Prostate gland (tissue), 2 donors: ENCODE measurements around the gene PRRC2C. TPM values are rescaled to one million over a fixed set of nuclear protein-coding genes. Genes with fewer than 3 reads are reported as not detected.

ENCODE experiments used
- DNase-seq: peaks from one replicate; pipeline ENCODE4 v3.0.0-alpha.2; 2019; ENCODE audit warnings: low spot score
- H3K27ac ChIP-seq, 2 donors: fragments of 200-600 bp; sonication (generic); 2 replicates each; pipeline ENCODE4 v1.5.1; 2017 to 2019
- H3K27me3 ChIP-seq: fragments of 200-600 bp; sonication (generic); replicated peaks from 2 replicates; pipeline ENCODE4 v1.5.1; 2019; ENCODE audit not compliant: insufficient read depth
- H3K36me3 ChIP-seq, 2 donors: fragments of 200-600 bp; sonication (generic); 1 replicate in 1 of 2; 2 replicates in 1 of 2; pipeline versions ENCODE4 v1.5.1 to v1.8.1; 2017 to 2019
- H3K4me1 ChIP-seq: fragments of 200-600 bp; sonication (generic); replicated peaks from 2 replicates; pipeline ENCODE4 v1.5.1; 2019
- H3K4me3 ChIP-seq, 2 donors: fragments of 200-600 bp; sonication (generic); 2 replicates each; pipeline ENCODE4 v1.5.1; 2017 to 2019
- H3K9me3 ChIP-seq: fragments of 200-600 bp; sonication (generic); 2 replicates; pipeline ENCODE4 v1.5.1; 2017
- CTCF ChIP-seq, 4 experiments: fragments of 200-600 bp in 2 of 4; fragments of 450-650 bp in 2 of 4; sonication (generic) in 2 of 4; IDR thresholded peaks; 1 replicate in 3 of 4; 2 replicates in 1 of 4; pipeline ENCODE4 v1.5.1; 2016 to 2019; ENCODE audit warnings: antibody characterized with exemption in 4 of 4, mild to moderate bottlenecking in 2 of 4, moderate library complexity in 2 of 4
- POLR2A ChIP-seq: fragments of 450-650 bp; IDR thresholded peaks from one replicate; pipeline ENCODE4 v1.6.1; 2016; ENCODE audit warnings: antibody characterized with exemption, mild to moderate bottlenecking
- POLR2AphosphoS5 ChIP-seq: sonication (generic); formaldehyde crosslinking; IDR thresholded peaks from one replicate; pipeline ENCODE4 v1.6.1; 2017; ENCODE audit warnings: antibody characterized with exemption
- WGBS: methylation state at CpG from one replicate; pipeline ENCODE4 v1.1.5; 2018; 5-methylcytosine and 5-hydroxymethylcytosine counted together
- intact Hi-C: fragments of 100-400 bp; cut with DNase I; formaldehyde crosslinking; loops from one replicate; pipeline ENCODE4 v1.14.2; 2022
- total RNA-seq, 2 donors: library from RNA; depleted of rRNA; stranded (reverse); fragments of >200 nt; gene quantifications; one replicate each; pipeline ENCODE4 v1.1.0, GENCODE V29; 2016

Gene PRRC2C
- total RNA-seq, 2 donors from 2014 or later, result 70.1 to 115 TPM

- Histone ChIP-seq H3K4me3 (no peak overlapping the region), H3K9me3 (no peaks in the 10 kb centered on the region), H3K36me3 (no peaks in the 10 kb centered on the region), H3K4me1 (no peaks in the 10 kb centered on the region), H3K27me3 (no peaks in the 10 kb centered on the region), H3K27ac (no peak overlapping the region)
- TF ChIP-seq POLR2A (no peak), CTCF (IDR thresholded peaks at IDR 0.05) (no peak), POLR2AphosphoS5 (no peak)
- no peak for DNase-seq
- 100% methylated on average over 1 of the region's 1 CpG for WGBS
- intact Hi-C loops, result no loop called here
Observed at GRCh38 chr1:171563675-171564074, 78.3 kb downstream of the PRRC2C start.

- Histone ChIP-seq H3K27ac (no peak overlapping the region), H3K4me1 (no peaks in the 10 kb centered on the region), H3K27me3 (no peaks in the 10 kb centered on the region), H3K4me3 (no peak overlapping the region), H3K9me3 (no peaks in the 10 kb centered on the region), H3K36me3 (no peaks in the 10 kb centered on the region)
- intact Hi-C loops, result no loop called here
- WGBS, result 30% methylated on average over 3 of the region's 3 CpGs
- TF ChIP-seq POLR2A, result no peak
- peak in 2 of 4 experiments; percentile 18 to 26 for TF ChIP-seq CTCF (IDR thresholded peaks at IDR 0.05)
- TF ChIP-seq POLR2AphosphoS5, result peak; percentile 40
- peak; percentile 21 for DNase-seq
Observed at GRCh38 chr1:171566467-171566866, 81.1 kb downstream of the PRRC2C start.

- WGBS, result 71% methylated on average over 2 of the region's 2 CpGs
- intact Hi-C loops, result no loop called here
- Histone ChIP-seq H3K27ac (no peak overlapping the region), H3K4me1 (no peaks in the 10 kb centered on the region), H3K4me3 (no peak overlapping the region), H3K27me3 (no peaks in the 10 kb centered on the region), H3K36me3 (no peaks in the 10 kb centered on the region), H3K9me3 (no peaks in the 10 kb centered on the region)
- DNase-seq, result no peak
- TF ChIP-seq POLR2AphosphoS5, result no peak
- no peak for TF ChIP-seq CTCF (IDR thresholded peaks at IDR 0.05)
- TF ChIP-seq POLR2A, result no peak
Observed at GRCh38 chr1:171570295-171570694, 85.0 kb downstream of the PRRC2C start.

GRCh38 chr1:171576144-171576543 lies 90.8 kb downstream of the PRRC2C start:
- no peak for DNase-seq
- no peaks in the 10 kb centered on the region for H3K27me3 ChIP-seq
- TF ChIP-seq POLR2AphosphoS5 (no peak), POLR2A (no peak), CTCF (IDR thresholded peaks at IDR 0.05) (no peak)
- intact Hi-C loops, result no loop called here
- no peaks in the 10 kb centered on the region for H3K9me3 ChIP-seq
- no peak overlapping the region for H3K4me3 ChIP-seq
- H3K36me3 ChIP-seq, result peaks cover 3 to 9% of the 10 kb centered on the region in 2 donors
- H3K4me1 ChIP-seq, result no peaks in the 10 kb centered on the region
- H3K27ac ChIP-seq, result no peak overlapping the region
- 74% methylated on average over 1 of the region's 1 CpG for WGBS

- Histone ChIP-seq H3K4me3 (no peak overlapping the region), H3K36me3 (peaks cover 3 to 4% of the 10 kb centered on the region in 2 donors), H3K27ac (no peak overlapping the region), H3K4me1 (no peaks in the 10 kb centered on the region), H3K27me3 (no peaks in the 10 kb centered on the region), H3K9me3 (no peaks in the 10 kb centered on the region)
- WGBS, result 86% methylated on average over 3 of the region's 3 CpGs
- no peak for DNase-seq
- TF ChIP-seq POLR2A (no peak), CTCF (IDR thresholded peaks at IDR 0.05) (no peak), POLR2AphosphoS5 (no peak)
- intact Hi-C loops, result no loop called here
Observed at GRCh38 chr1:171581226-171581625, 95.9 kb downstream of the PRRC2C start.
